UCSD-AML1 (cell line): Measurements from ENCODE around the gene ME1.
"Not testable (repeated sequence)": the region's sequence is repeated elsewhere in the genome, so short reads cannot be mapped to it uniquely, and the experiment has no call there.

Experiments used
- DNase-seq: peaks from one replicate; lab custom pipeline; 2025; ENCODE audit not compliant: unreplicated experiment; lab: John Stamatoyannopoulos, UW

The ME1 gene

GRCh38 chr6:83260577-83260976, 170.3 kb downstream of the ME1 start:
- DNase-seq = no peak

- no peak for DNase-seq
Measured at GRCh38 chr6:83258517-83258916, 172.3 kb downstream of the ME1 start.

GRCh38 chr6:83257791-83258190, 173.1 kb downstream of the ME1 start:
- DNase-seq = no peak

- DNase-seq = not testable (repeated sequence)
Measured at GRCh38 chr6:83256719-83257118, 174.1 kb downstream of the ME1 start.

- DNase-seq = no peak
Measured at GRCh38 chr6:83252719-83253118, 178.1 kb downstream of the ME1 start.

- no peak for DNase-seq
Measured at GRCh38 chr6:83250235-83250634, 180.6 kb downstream of the ME1 start.

GRCh38 chr6:83247471-83247870, 183.4 kb downstream of the ME1 start:
- no peak for DNase-seq

- no peak for DNase-seq
Measured at GRCh38 chr6:83231146-83231545, 199.7 kb downstream of the ME1 start.

- no peak for DNase-seq
Measured at GRCh38 chr6:83226517-83226916, 204.3 kb downstream of the ME1 start.

GRCh38 chr6:83221889-83222479, 208.9 kb downstream of the ME1 start:
- no peak for DNase-seq

GRCh38 chr6:83221276-83221675, 209.6 kb downstream of the ME1 start:
- DNase-seq = no peak

- DNase-seq = no peak
Measured at GRCh38 chr6:83220121-83220520, 210.7 kb downstream of the ME1 start.

- no peak for DNase-seq
Measured at GRCh38 chr6:83218646-83219045, 212.2 kb downstream of the ME1 start.

GRCh38 chr6:83216806-83217205, 214.0 kb downstream of the ME1 start:
- no peak for DNase-seq

GRCh38 chr6:83215131-83216047, 215.5 kb downstream of the ME1 start:
- DNase-seq = peak; percentile 34

- no peak for DNase-seq
Measured at GRCh38 chr6:83202031-83202430, 228.8 kb downstream of the ME1 start.

- DNase-seq = no peak
Measured at GRCh38 chr6:83199863-83200225, 231.0 kb downstream of the ME1 start.

GRCh38 chr6:83199173-83199862, 231.5 kb downstream of the ME1 start:
- DNase-seq = no peak

- DNase-seq = no peak
Measured at GRCh38 chr6:83198486-83199172, 232.2 kb downstream of the ME1 start.

GRCh38 chr6:83193747-83194566, 236.9 kb downstream of the ME1 start:
- DNase-seq = peak; percentile 26
